Measurements from ENCODE around the gene MICALL2.

The MICALL2 gene

GRCh38 chr7:1468203-1468602 lies 8.9 kb upstream of the MICALL2 start:
- Mint-ChIP-seq H3K27me3 (ENCODE audit: low read depth) (no peaks in the 10 kb centered on the region), H3K4me3 (no peak overlapping the region), H3K27ac (no peak overlapping the region), H3K36me3 (ENCODE audit: low read depth) (peaks cover 2% of the 10 kb centered on the region), H3K9me3 (no peaks in the 10 kb centered on the region), H3K4me1 (ENCODE audit: low read depth) (no peaks in the 10 kb centered on the region)
- DNase-seq (ENCODE audit: low spot score), result no peak

- Mint-ChIP-seq H3K36me3 (ENCODE audit: low read depth) (no peaks in the 10 kb centered on the region), H3K27ac (no peak overlapping the region), H3K4me1 (ENCODE audit: low read depth) (peaks cover 3% of the 10 kb centered on the region), H3K27me3 (ENCODE audit: low read depth) (no peaks in the 10 kb centered on the region), H3K9me3 (no peaks in the 10 kb centered on the region), H3K4me3 (no peak overlapping the region)
- DNase-seq (ENCODE audit: low spot score), result no peak
Observed at GRCh38 chr7:1466524-1467271, 7.4 kb upstream of the MICALL2 start.

- Mint-ChIP-seq H3K27ac (no peak overlapping the region), H3K27me3 (ENCODE audit: low read depth) (no peaks in the 10 kb centered on the region), H3K9me3 (no peaks in the 10 kb centered on the region), H3K36me3 (ENCODE audit: low read depth) (no peaks in the 10 kb centered on the region), H3K4me1 (ENCODE audit: low read depth) (peaks cover 3% of the 10 kb centered on the region), H3K4me3 (no peak overlapping the region)
- no peak for DNase-seq (ENCODE audit: low spot score)
Observed at GRCh38 chr7:1464694-1465093, 5.4 kb upstream of the MICALL2 start.

GRCh38 chr7:1463676-1464223 lies 4.5 kb upstream of the MICALL2 start:
- H3K27me3 Mint-ChIP-seq (ENCODE audit: low read depth), result no peaks in the 10 kb centered on the region
- DNase-seq (ENCODE audit: low spot score), result no peak
- H3K4me1 Mint-ChIP-seq (ENCODE audit: low read depth), result peaks cover 3% of the 10 kb centered on the region
- H3K36me3 Mint-ChIP-seq (ENCODE audit: low read depth), result no peaks in the 10 kb centered on the region
- H3K4me3 Mint-ChIP-seq, result no peak overlapping the region
- no peaks in the 10 kb centered on the region for H3K9me3 Mint-ChIP-seq
- no peak overlapping the region for H3K27ac Mint-ChIP-seq

GRCh38 chr7:1461646-1462375 lies 2.5 kb upstream of the MICALL2 start:
- H3K4me1 Mint-ChIP-seq (ENCODE audit: low read depth), result peaks cover 3% of the 10 kb centered on the region
- H3K27me3 Mint-ChIP-seq (ENCODE audit: low read depth), result peaks cover 3% of the 10 kb centered on the region
- no peaks in the 10 kb centered on the region for H3K36me3 Mint-ChIP-seq (ENCODE audit: low read depth)
- H3K4me3 Mint-ChIP-seq, result peak overlapping the region; percentile 7
- no peaks in the 10 kb centered on the region for H3K9me3 Mint-ChIP-seq
- peak overlapping the region; percentile 3 for H3K27ac Mint-ChIP-seq
- no peak for DNase-seq (ENCODE audit: low spot score)

GRCh38 chr7:1460821-1461645 lies 1.8 kb upstream of the MICALL2 start:
- H3K4me3 Mint-ChIP-seq, result no peak overlapping the region
- peaks cover 3% of the 10 kb centered on the region for H3K4me1 Mint-ChIP-seq (ENCODE audit: low read depth)
- DNase-seq (ENCODE audit: low spot score), result no peak
- no peaks in the 10 kb centered on the region for H3K9me3 Mint-ChIP-seq
- peaks cover 3% of the 10 kb centered on the region for H3K27me3 Mint-ChIP-seq (ENCODE audit: low read depth)
- H3K27ac Mint-ChIP-seq, result no peak overlapping the region
- no peaks in the 10 kb centered on the region for H3K36me3 Mint-ChIP-seq (ENCODE audit: low read depth)

GRCh38 chr7:1459920-1460820 lies 900 bp upstream of the MICALL2 start:
- peaks cover 3% of the 10 kb centered on the region for H3K4me1 Mint-ChIP-seq (ENCODE audit: low read depth)
- DNase-seq (ENCODE audit: low spot score), result no peak
- no peaks in the 10 kb centered on the region for H3K36me3 Mint-ChIP-seq (ENCODE audit: low read depth)
- H3K4me3 Mint-ChIP-seq, result peak overlapping the region; percentile 69
- peaks cover 3% of the 10 kb centered on the region for H3K27me3 Mint-ChIP-seq (ENCODE audit: low read depth)
- H3K9me3 Mint-ChIP-seq, result no peaks in the 10 kb centered on the region
- H3K27ac Mint-ChIP-seq, result no peak overlapping the region

GRCh38 chr7:1459512-1459892 lies 232 bp upstream of the MICALL2 start:
- H3K4me1 Mint-ChIP-seq (ENCODE audit: low read depth), result peaks cover 3% of the 10 kb centered on the region
- H3K36me3 Mint-ChIP-seq (ENCODE audit: low read depth), result no peaks in the 10 kb centered on the region
- H3K4me3 Mint-ChIP-seq, result peak overlapping the region; percentile 50
- DNase-seq (ENCODE audit: low spot score), result peak; percentile 97
- no peak overlapping the region for H3K27ac Mint-ChIP-seq
- H3K27me3 Mint-ChIP-seq (ENCODE audit: low read depth), result peaks cover 3% of the 10 kb centered on the region
- H3K9me3 Mint-ChIP-seq, result no peaks in the 10 kb centered on the region

GRCh38 chr7:1457949-1458682 lies 1.2 kb downstream of the MICALL2 start:
- peaks cover 3% of the 10 kb centered on the region for H3K27me3 Mint-ChIP-seq (ENCODE audit: low read depth)
- peak overlapping the region; percentile 26 for H3K27ac Mint-ChIP-seq

GRCh38 chr7:1457059-1457948 lies 2.0 kb downstream of the MICALL2 start:
- Mint-ChIP-seq H3K4me3 (no peak overlapping the region), H3K27me3 (ENCODE audit: low read depth) (peaks cover 3% of the 10 kb centered on the region), H3K36me3 (ENCODE audit: low read depth) (no peaks in the 10 kb centered on the region), H3K9me3 (no peaks in the 10 kb centered on the region), H3K27ac (no peak overlapping the region), H3K4me1 (ENCODE audit: low read depth) (peaks cover 3% of the 10 kb centered on the region)
- no peak for DNase-seq (ENCODE audit: low spot score)

More at GRCh38 chr7:1457949-1458682, 1.2 kb downstream of the MICALL2 start:
- peaks cover 3% of the 10 kb centered on the region for H3K4me1 Mint-ChIP-seq (ENCODE audit: low read depth)
- DNase-seq (ENCODE audit: low spot score), result no peak
- H3K4me3 Mint-ChIP-seq, result peak overlapping the region; percentile 60
- H3K9me3 Mint-ChIP-seq, result no peaks in the 10 kb centered on the region
- no peaks in the 10 kb centered on the region for H3K36me3 Mint-ChIP-seq (ENCODE audit: low read depth)

GRCh38 chr7:1455955-1456354 lies 3.3 kb downstream of the MICALL2 start:
- DNase-seq (ENCODE audit: low spot score), result no peak
- no peaks in the 10 kb centered on the region for H3K4me1 Mint-ChIP-seq (ENCODE audit: low read depth)
- no peak overlapping the region for H3K4me3 Mint-ChIP-seq
- no peaks in the 10 kb centered on the region for H3K36me3 Mint-ChIP-seq (ENCODE audit: low read depth)
- H3K27me3 Mint-ChIP-seq (ENCODE audit: low read depth), result peaks cover 3% of the 10 kb centered on the region
- H3K27ac Mint-ChIP-seq, result no peak overlapping the region
- no peaks in the 10 kb centered on the region for H3K9me3 Mint-ChIP-seq
